Activated gamma-delta T cell treated with anti-CD3 and anti-CD28 coated beads, Interleukin-2, amount 50 U/mL, for 16 hours (primary cell): ENCODE results near the gene XRCC4.
"Not testable (repeated sequence)": the region's sequence is repeated elsewhere in the genome, so short reads cannot be mapped to it uniquely, and the experiment has no call there.

Experiments
- DNase-seq: peaks from one replicate; pipeline ENCODE4 v3.0.0-alpha.2; 2020; ENCODE audit warnings: low read depth

XRCC4 gene

DNA sequence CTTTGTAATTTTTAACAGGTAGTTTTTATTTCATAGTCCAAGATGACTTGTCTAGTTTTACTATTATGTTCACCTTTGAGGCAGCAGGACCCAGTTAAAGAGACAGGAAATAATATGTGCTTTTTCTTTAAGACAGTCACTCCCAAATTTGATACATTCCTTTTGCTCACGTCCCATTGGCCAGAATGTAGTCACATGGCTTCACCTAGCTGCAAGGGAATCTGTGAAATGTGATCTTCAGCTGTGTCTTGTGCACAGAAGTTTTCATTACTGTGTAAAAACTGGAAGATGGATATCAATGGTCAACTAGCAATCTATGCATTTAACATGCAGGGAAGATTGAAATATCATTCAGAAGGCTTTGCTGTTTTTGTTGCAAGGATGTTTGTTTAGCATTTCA is 41.1 kb downstream of the XRCC4 start:
- DNase-seq: no peak

DNA sequence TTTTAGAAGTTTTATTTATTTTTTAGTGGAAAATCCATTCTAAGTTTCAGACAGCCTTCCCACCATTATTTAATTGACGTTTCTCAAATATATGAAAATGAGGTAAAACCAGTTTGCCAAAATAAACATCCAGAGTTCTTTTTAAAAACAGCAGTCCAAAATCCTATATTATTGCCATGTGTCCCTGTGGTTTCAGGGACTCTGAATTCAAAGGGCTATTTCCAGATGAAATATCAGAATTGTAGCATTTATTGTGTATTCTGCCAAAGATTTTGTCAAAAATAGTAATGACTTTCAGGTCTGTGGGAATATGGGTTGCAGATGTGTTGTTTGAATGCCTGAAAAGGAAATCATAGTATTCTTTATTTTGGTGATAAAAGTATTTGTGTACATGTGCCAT is 41.6 kb downstream of the XRCC4 start:
- no peak for DNase-seq

DNA sequence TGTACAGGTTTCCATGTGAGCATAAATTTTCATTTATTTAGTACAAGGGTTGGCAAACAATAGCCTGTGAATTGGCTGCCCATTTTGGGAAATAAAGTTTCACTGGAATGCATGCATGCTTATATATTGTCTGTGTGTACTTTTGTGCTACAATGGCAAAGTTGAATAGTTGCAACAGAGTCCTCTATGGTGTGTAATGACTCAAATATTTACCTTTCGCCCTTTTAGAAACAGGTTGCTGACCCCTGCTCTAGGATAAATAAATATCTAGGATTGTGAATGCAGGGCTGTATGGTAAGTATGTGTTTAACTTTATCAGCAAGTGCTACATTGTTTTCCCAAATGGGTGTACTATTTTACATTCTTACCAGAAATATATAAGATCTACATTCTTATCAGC is 47.2 kb downstream of the XRCC4 start:
- no peak for DNase-seq

DNA sequence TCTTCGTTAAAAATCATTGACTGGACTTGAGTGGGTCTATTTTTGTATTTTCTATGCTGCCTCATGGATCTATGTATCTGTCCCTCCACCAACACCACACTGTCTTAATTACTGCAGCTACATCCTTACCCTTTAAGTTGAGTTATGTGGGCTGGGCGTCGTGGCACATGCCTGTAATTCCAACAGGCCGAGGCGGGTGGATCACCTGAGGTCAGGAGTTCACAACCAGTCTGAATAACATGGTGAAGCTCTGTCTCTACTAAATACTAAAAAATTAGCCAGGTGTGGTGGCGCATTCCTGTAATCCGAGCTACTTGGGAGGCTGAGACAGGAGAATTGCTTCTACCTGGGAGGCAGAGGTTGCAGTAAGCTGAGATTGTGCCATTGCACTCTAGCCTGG is 48.2 kb downstream of the XRCC4 start:
- no peak for DNase-seq

DNA sequence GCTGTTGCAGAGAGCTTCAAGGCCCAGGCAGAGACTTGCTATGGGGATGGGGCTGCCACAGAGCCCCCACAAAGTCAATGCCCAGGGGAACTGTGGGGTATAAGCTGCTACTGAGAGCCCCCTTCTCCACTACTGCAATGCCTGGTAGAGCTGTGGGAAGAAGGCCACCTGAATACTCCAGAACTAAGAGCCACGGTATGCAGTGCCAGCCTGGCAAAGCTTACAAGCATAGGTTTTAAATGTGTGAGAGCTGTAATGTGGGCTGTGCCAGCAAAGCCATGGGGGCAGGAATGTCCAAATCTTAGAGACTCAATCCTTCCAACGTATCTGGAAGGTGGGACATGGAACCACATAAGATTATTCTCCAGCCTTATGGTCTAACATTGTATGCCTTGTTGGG is 49.2 kb downstream of the XRCC4 start:
- DNase-seq: no peak

DNA sequence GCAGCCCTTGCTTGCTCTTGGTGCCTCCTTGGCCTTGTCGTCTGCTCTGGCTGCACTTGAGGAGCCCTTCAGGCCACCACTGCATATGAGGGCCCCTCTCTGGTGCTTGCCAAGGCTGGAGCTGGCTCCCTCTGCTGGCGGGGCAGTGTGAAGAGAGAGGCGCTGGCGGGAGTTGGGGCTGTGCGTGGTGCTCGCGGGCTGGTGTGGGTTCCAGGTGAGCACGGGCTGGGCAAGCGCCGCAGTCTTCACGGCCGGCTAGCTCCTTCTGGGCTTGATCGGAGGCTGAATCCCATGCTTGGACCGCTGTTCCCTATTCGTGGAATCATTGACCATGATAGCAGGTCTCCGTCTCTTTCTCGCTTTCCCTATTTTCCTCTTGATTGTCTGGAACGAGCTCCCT is 56.5 kb downstream of the XRCC4 start:
- no peak for DNase-seq

DNA sequence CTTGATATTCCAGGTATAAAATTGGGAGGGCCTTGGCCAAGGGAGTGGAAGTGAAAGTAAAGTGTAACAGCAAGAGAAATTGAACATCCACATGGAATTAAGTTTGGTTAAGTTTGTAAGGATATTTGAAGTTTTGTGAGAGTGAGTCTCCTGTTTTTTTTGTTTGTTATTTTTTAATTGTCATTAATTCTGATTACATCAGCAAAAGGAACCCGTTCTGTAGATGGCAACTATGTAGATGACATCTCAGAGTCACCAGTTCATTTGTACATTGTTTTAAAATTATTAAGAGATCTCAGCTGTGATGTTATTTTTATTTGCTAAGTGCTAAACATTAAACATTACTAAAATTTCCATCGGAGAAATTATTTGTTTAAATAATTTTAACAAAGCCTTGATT is 65.2 kb downstream of the XRCC4 start:
- DNase-seq: no peak

DNA sequence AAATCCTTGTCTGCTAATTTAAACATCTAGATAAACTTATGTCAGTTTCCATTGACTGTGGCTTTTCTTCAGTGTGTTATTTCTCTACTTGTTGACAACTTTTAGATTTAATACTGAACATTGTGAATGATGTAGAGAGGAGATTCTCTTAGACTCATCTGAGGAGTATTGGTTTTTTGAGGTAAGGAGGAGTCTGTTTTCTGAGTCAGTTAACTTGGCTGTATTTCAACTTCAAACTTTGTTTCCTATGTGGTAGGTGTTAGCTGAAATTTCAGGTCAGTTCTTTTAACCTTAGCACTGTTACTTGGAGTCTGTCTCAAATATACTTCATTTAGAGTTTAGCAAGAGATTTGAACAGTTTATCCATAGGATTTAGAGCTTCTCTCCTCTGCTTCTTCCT is 67.9 kb downstream of the XRCC4 start:
- no peak for DNase-seq

DNA sequence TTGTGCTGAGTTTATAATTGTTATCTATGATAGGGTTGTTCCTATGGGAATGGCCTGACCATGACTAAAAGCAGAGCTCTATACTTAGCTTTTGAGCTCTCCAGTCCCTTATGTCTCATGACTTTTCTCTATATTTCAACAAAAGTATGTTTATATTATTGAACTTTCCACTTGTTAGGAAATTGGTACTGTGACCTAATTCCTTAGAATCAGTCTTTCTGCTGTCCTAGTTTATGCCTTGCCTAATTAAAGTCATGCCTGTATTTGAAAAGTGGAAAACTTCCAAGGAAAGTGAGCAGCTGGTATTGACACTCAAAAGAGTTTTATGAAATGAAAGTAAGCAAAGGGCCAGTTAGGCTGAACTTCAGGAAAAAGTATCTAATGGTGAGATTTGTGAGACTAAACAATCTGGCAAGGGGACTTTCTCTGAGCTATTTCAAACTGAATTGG is 68.6 kb downstream of the XRCC4 start:
- no peak for DNase-seq

DNA sequence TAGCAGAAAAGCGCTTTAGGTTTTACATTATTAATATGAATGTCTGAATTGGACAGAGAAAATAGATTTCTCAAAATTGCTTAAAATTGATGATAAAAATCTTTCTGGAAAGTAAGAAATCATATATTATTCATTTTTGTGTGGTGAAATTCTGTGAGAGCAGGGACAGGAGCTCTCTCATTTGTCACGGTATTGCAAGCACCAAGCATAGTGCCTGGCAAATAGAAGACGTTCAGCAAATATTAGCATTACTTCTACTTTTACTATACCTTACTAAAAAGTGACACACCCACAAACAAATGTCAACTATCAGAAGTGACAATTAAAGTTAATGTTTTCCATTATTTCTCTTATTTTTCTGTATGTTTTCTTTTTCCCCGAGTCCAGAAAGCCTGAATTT is 69.1 kb downstream of the XRCC4 start:
- no peak for DNase-seq

DNA sequence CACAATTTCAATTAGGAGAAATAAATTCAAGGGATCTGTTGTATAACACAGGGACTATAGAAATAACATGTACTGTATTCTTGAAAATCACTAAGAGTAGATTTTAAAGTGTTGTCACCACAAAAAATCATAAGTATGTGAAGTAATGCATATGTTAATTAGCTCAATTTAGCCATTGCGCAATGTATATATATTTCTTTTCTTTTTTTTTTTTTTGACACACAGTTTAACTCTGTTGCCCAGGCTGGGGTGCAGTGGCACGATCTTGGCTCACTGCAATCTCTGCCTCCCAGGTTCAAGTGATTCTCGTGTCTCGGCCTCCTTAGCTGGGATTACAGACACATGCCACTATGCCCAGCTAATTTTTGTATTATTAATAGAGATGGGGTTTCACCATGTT is 70.2 kb downstream of the XRCC4 start:
- no peak for DNase-seq

DNA sequence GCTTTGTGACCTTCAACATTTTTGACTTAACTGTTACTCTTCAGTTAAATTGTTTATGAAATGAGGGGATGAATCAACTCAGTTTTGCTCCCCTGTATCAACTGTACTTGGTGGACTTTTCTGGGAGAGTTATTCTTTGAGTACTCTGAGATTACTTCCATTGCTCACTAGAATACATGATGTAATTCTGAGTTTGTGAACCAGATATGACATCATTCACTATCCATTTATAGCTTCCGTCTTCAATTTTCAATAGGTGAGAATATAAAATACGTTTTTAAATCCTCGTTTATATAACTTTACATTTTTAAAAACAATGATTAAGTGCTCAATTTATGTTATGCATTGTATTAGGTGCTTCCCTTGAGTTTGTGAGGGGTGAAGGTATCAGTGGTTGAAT is 71.0 kb downstream of the XRCC4 start:
- no peak for DNase-seq

DNA sequence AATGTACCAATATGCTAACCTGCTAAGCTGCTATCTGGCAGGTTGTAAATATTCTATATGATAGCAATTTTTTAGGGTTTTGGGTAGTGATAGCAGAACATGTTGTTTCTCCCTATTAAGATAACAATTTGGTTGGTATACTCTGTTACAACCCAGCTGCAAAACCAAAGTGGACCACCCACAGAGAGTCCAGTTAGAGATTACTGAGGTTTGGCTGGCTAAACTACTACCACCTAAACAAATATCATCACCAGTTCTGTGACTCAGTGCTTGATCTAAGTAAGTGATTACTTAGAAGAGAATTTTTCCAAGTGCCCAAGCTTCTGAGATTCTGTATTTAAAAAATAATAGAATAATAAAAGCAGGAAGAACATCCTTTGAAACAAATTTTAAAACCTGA is 72.3 kb downstream of the XRCC4 start:
- no peak for DNase-seq

DNA sequence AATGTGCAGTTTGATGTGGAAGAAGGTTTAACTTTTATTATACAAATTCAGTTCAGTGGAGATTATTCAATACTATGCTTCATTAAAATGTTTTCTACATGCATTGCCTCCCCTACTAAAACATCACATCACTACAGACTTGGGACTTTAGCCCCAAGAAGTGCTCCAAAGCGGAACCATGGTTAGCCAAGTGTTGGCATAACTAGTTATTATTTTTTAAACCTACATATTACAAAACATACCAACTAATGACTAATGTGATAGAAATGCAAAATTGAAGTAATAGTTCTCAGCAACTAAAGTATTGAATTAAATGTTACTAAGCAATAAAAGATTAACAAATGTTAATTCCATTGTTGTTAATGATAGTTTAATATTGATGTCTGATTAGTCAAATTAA is 74.5 kb downstream of the XRCC4 start:
- no peak for DNase-seq

DNA sequence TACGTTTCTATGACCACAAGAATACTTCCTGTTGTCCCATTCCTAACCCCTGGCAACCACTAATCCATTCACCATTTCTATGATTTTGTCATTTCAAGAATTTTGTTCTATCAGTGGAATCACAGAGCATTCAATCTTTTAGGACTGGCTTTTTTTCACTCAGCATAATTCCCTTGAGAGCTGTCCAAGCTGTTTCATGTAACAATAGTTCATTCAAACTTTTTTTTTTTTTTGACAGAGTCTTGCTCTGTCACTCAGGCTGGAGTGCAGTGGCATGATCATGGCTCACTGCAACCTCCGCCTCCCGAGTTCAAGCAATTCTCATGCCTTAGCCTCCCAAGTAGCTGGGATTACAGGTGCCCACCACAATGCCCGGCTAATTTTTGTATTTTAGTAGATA is 75.6 kb downstream of the XRCC4 start:
- DNase-seq: not testable (repeated sequence)

DNA sequence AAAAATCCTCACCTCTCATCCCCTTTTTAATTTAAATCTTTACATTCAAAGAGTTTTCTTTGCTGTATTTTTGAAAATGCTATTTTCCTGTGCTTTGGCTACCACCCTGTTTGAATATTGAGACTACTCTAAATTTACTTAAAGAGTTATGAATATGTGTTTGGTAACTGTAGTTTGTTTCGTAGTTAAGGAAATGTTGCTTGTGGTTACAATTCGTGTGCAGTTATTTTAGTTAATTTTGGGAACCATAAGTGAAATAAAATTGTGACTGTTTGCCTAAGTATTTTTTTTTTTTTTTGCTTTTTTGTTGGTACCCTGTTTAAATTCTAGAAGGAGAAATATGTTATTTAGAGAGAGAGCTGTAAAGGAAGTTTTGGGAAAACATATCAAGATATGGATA is 78.7 kb downstream of the XRCC4 start:
- DNase-seq: no peak

DNA sequence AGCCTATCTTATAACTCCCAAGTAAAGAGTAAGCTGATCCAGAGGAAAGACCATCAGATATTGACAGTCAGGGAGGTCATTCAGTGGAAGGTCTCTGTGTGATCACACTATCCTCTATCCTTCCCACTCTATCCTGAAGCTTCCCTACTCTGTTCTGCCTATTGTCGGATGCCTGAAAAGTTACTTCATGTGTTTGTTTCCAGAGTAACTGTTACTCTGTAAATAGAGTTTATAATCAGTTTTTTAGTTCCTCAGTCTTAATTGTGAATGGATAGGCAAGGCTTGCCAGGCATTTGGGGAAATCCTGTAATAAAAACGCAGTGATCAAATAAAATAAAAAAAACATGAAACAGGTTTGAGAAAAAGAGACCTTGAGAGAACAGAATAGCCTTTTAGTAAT is 79.8 kb downstream of the XRCC4 start:
- DNase-seq: no peak

DNA sequence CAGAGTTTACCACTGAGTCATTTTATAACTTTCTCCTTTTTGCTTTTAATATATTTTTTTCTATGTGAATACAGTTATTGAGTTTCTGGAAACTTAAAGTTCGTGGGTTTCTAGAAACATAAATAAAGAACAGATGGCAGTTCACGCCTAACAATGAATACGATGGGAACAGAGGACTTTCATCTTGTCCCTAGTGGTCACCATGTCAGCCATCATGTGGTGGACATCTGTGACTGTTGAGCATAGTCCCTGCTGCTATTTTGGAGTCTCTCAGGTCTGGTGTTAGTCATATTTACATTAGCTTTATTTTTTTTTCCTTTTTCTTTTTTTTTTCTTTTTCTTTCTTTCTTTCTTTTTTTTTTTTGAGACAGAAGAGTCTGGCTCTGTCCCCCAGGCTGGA is 85.3 kb downstream of the XRCC4 start:
- no peak for DNase-seq

DNA sequence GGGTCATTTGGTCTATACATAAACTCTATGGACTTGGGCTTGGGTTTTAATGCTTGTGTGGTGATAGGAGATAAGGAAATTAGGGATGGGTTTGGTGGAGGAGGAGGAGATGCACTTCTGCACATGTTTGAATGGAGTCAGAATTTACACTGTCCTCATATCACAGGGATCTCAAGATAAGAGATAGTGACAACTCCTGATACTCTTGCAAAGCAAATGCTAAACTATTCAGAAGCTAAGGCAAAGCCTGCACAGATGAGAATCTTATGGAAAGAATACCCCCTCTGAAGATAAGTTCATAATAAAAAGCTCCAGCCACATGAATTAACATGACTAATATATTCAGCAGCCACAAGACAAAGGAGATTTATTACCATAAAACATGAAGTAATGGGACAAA is 90.2 kb downstream of the XRCC4 start:
- DNase-seq: no peak

DNA sequence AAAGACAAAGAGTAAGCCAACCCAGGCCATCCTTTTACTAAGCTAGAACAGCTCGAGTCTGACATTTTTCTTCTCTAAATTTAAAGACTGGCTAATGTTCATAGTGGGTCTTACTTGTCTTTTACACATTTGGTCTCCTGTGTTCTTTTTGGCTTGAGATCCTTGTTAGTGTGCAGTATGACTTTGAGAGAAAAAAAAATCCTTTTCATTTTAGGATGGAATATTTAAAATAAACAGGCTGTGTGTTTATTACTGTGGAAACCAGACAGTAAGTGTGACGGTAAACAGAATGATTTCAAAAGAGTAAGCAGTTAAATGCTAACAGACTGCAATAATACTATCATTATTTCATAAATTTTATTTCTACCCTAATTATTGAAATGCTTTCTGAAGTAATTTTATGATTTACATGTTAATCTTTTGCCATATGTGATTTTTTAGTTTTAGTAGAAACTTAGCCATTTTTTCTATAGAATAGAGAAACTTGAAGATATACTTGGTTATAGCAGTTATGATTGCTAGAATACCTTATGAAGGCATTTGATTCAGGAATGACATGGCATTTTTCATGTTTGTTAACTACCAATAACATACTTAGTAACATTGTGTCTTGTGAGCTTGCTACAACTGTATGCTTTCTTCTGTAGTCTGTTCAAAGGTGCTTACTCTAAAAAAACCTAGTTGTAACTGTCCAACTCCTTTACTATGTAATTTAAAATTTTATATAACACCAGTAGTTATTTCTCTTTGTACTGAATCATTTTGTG is 92.4 kb downstream of the XRCC4 start:
- DNase-seq: no peak

DNA sequence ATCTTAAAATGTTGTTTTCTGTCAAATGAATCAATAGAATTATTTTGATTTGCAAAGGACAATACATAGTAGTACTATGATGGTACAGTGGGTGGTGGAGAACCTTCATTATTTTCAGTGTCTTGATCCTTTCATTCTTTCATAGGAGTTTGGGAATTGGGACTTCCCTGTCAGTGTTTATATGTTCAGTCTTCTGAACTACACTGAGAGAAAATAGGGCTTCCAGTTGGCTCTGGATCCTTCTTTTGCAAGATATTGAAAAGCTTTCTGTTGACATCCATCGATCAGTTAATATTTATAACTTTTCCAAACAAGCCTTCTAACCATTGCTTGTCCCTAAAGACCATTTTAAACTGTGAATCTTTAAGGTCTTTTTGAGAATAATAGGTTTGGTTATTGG is 94.7 kb downstream of the XRCC4 start:
- no peak for DNase-seq

DNA sequence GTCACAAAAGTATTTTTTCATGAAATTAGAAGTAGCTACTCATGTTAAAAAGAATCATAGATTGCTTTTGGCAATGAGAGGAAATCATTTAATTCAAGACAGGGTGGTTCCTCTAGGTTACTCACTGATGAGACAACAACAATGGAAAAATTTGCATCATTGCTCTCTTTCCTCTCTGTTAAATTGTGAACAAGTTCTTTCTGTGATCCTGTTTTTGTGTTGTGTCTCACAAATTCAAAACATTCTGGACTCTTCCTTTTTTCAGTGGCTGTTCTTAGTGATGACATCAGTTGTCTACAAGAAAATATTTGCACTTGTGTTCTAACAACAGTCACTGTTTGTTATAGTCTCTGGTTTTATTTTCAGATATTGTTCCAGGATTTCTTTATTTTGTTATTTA is 95.3 kb downstream of the XRCC4 start:
- no peak for DNase-seq

DNA sequence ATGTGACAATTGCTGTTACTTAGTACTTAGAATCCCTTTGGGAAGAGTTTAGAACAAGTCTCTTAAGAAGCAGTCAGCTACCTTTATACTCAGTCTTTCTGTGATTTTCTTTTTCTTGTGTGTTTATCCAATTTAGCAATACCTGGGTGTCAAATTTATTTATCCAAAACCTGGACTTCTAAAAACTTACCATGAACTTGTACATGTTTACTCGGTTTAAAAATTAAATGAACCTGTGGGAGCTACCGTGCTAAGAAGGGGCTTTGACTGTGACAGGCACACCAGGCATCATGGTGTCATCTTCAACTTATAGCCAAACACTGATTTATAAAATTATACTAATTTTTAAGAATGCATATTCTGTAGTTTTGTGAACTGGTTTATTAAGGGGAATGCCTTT is 96.5 kb downstream of the XRCC4 start:
- DNase-seq: no peak

DNA sequence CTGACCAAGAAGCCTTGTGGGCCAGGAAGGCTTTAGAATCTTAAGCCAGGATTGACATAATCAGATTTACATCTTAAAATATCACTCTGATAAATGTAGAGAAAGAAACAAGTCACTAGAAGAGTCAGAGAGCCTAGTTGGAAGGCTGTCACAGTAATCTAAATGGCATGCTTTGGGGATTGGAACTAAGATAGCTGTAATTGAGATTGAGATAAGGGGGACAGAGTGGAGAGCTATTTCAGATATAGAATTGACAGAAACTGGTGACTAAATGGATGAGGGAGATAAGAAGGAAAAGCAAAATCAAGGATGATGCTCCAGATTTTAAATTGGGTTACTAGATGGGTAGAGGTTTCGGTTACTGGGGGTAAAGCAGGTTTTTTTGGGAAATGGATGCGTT is 100.5 kb downstream of the XRCC4 start:
- DNase-seq: no peak

DNA sequence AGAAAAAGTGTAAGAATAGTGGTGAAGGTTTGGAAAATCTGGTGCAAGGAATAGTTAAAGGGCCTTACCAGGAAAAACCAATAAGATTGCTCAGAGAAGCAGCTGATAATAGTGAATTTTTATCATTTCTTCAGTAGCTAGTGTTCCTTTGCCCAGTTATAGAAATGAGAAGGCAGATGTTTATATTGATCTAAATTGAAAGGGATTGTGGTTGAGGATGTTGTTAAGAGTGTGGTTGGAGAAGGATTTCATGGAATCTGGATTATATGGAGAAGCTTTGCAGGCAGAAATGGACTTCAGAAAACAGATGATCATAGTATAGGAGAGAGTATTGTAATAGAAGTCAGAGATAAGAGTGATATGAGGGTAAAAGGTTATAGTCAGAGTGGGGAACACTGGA is 102.6 kb downstream of the XRCC4 start:
- no peak for DNase-seq
